ENCODE measurements around the gene KRT4. TPM values are rescaled to one million over a fixed set of nuclear protein-coding genes. Genes with fewer than 3 reads are reported as not detected.

KRT4 gene
- total and polyA plus RNA-seq, 12 donors, result 0.06 to 6.2 (median 0.61) TPM; not detected in 8

- no peaks in the 10 kb centered on the region for H3K9me3 ChIP-seq (replicated peaks in 1 of 3)
- no peaks in the 10 kb centered on the region for H3K36me3 ChIP-seq (replicated peaks in 1 of 2)
- WGBS, 4 donors, result 59 to 82% (median 76%) methylated on average over 6 to 7 of the region's 7 CpGs
- no peak for DNase-seq
- no peak overlapping the region for H3K4me3 ChIP-seq
- no peaks in the 10 kb centered on the region for H3K4me1 ChIP-seq (replicated peaks in 1 of 2)
- peaks cover 5% of the 10 kb centered on the region for H3K27me3 ChIP-seq
- no peak overlapping the region for H3K27ac ChIP-seq
- intact Hi-C loops (cut with DNase I), result no loop called here
- TF ChIP-seq POLR2A (IDR thresholded peaks at IDR 0.05) (no peak), CTCF (IDR thresholded peaks at IDR 0.05) (no peak)
These were observed 30.2 kb downstream of the KRT4 start for GRCh38 chr12:52783563-52784316.

DNA sequence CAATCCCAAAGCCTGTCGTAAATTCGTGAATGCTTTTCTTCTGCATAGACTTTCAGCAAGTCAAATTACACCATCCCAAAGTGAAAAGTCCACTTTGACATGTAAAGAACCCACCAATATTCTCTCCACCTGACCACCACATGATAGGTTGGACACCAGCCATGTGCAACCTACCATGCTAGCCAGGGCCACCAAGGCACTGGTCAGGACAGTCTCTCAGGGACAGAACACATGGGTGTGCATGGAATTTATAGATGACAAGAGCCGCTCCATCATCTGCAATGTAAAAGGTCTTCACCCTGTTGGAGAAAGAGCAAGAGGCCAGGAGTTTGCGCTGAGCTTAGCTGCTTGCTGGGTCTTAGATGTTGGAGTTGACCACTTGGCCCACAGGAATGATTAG, 31.4 kb downstream of the KRT4 start:
- Histone ChIP-seq H3K9me3 (replicated peaks in 1 of 3) (no peaks in the 10 kb centered on the region), H3K27me3 (peaks cover 13% of the 10 kb centered on the region), H3K4me3 (no peak overlapping the region), H3K36me3 (replicated peaks in 1 of 2) (no peaks in the 10 kb centered on the region), H3K27ac (no peak overlapping the region), H3K4me1 (replicated peaks in 1 of 2) (no peaks in the 10 kb centered on the region)
- TF ChIP-seq POLR2A (IDR thresholded peaks at IDR 0.05) (no peak), CTCF (IDR thresholded peaks at IDR 0.05) (no peak)
- WGBS, 4 donors, result 75 to 94% (median 90%) methylated on average over 4 of the region's 4 CpGs
- intact Hi-C loops (cut with DNase I), result no loop called here
- DNase-seq, result no peak

DNA sequence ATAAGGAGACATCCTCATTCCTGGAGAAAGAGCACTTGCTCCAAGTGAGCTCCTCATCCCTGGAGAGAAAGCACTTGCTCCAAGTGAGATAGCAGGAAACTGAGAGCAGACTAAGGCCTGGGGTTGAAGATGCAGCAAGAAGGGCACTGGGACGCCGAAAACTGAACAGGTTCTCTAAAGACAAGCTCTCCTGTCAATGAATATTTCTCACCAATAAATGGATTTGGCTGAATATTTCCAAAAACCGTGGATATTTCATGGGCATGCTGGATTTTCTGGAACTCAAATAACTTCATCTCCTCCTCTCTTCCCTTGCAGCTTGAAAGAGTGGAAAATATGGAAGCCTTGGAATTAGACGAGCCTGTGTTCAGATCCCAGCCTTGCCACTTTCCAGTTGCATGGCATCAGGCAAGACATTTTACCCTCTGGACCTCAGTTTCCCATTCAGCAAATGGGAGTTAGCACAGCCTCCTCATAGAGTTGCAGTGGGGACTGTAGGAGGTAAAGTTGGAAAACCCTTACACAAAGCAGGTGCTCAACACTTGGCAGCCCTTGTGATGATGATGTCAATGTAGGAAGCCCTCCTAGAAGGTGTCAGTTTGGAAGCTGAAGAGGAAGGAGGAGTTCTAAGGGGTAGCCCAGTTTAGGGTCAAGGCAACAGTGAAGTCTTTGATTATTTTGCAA, 32.4 kb downstream of the KRT4 start:
- TF ChIP-seq POLR2A (IDR thresholded peaks at IDR 0.05) (no peak), CTCF (IDR thresholded peaks at IDR 0.05) (no peak)
- H3K9me3 ChIP-seq (replicated peaks in 1 of 3), result no peaks in the 10 kb centered on the region
- WGBS, 4 donors, result 58 to 67% (median 64%) methylated on average over 4 of the region's 4 CpGs
- H3K27me3 ChIP-seq, result peaks cover 16% of the 10 kb centered on the region
- intact Hi-C loops (cut with DNase I), result no loop called here
- no peaks in the 10 kb centered on the region for H3K36me3 ChIP-seq (replicated peaks in 1 of 2)
- DNase-seq, result no peak
- no peak overlapping the region for H3K4me3 ChIP-seq
- no peak overlapping the region for H3K27ac ChIP-seq
- H3K4me1 ChIP-seq (replicated peaks in 1 of 2), result no peaks in the 10 kb centered on the region

DNA sequence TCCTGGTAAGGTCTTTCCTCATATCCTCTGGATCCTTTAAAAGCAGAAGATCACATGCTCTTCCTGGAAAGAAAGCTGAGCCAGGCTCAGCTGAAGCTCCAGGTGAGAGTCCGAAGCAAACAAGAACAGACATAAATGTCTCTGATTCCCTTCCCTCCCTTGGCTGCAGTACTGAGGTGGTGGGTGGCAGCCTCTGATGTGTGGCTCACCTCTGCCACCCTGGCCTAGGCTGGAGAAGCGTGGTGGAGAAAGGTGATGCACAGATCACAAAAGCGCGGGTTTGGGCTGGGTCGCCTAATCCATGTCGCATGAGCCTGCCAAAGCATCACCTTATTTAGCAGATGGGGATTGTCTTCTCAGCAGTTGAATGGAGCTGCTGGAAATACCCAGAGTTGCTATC, 34.0 kb downstream of the KRT4 start:
- WGBS, 4 donors, result 85 to 92% (median 91%) methylated on average over 6 of the region's 6 CpGs
- H3K27ac ChIP-seq, result no peak overlapping the region
- no peaks in the 10 kb centered on the region for H3K9me3 ChIP-seq (replicated peaks in 1 of 3)
- H3K4me3 ChIP-seq, result no peak overlapping the region
- intact Hi-C loops (cut with DNase I), result no loop called here
- no peaks in the 10 kb centered on the region for H3K4me1 ChIP-seq (replicated peaks in 1 of 2)
- no peak for DNase-seq
- peaks cover 16% of the 10 kb centered on the region for H3K27me3 ChIP-seq
- no peaks in the 10 kb centered on the region for H3K36me3 ChIP-seq (replicated peaks in 1 of 2)
- TF ChIP-seq POLR2A (IDR thresholded peaks at IDR 0.05), result no peak
- TF ChIP-seq CTCF (IDR thresholded peaks at IDR 0.05), result no peak

Data from adrenal gland (tissue), 12 donors.